Heart right ventricle (tissue), 16 donors: Measurements from ENCODE around the gene DESI2. TPM values are rescaled to one million over a fixed set of nuclear protein-coding genes. Genes with fewer than 3 reads are reported as not detected.
"Not testable (repeated sequence)": the region's sequence is repeated elsewhere in the genome, so short reads cannot be mapped to it uniquely, and the experiment has no call there.

Experiments used
- ATAC-seq, 8 donors: fragments of 200-7000 bp; cut with Tn5 transposase; one replicate each; pipeline ENCODE4 v1.9.1; 2020; ENCODE audit warnings: mild to moderate bottlenecking in 8 of 8, moderate library complexity in 8 of 8, moderate number of reproducible peaks in 1 of 8
- DNase-seq, 2 donors: peaks; one replicate each; pipeline ENCODE4 v3.0.0-alpha.2; 2020
- H3K27ac ChIP-seq, 10 donors: fragments of 200-600 bp; sonication (generic) in 2 of 10; one replicate each; pipeline versions ENCODE4 v1.5.0 to v1.8.0; 2020 to 2022; ENCODE audit warnings: mild to moderate bottlenecking in 3 of 10
- H3K27me3 ChIP-seq, 7 donors: fragments of 200-600 bp; one replicate each; pipeline ENCODE4 v1.8.0; 2021 to 2022; ENCODE audit warnings: mild to moderate bottlenecking in 2 of 7
- H3K36me3 ChIP-seq, 9 donors: fragments of 200-600 bp; sonication (generic) in 1 of 9; one replicate each; pipeline versions ENCODE4 v1.5.0 to v1.8.0; 2020 to 2022; ENCODE audit warnings: mild to moderate bottlenecking in 2 of 9
- H3K4me1 ChIP-seq, 9 donors: fragments of 200-600 bp; sonication (generic) in 1 of 9; one replicate each; pipeline versions ENCODE4 v1.5.0 to v1.8.0; 2020 to 2022; ENCODE audit warnings: mild to moderate bottlenecking in 4 of 9
- H3K4me3 ChIP-seq, 10 donors: fragments of 200-600 bp; sonication (generic) in 2 of 10; one replicate each; pipeline versions ENCODE4 v1.5.0 to v1.8.0; 2020 to 2022; ENCODE audit warnings: mild to moderate bottlenecking in 7 of 10, moderate library complexity in 2 of 10
- H3K9me3 ChIP-seq, 11 donors: fragments of 200-600 bp in 10 of 11; sonication (generic) in 2 of 11; one replicate each; pipeline versions ENCODE4 v1.5.0 to v1.8.0; 2013 to 2022; ENCODE audit warnings: mild to moderate bottlenecking in 2 of 11, control low read depth in 1 of 11, moderate library complexity in 1 of 11
- WGBS, 2 donors: extraction: QIAGEN DNeasy Blood & Tissue Kit; methylation state at CpG; one replicate each; pipeline ENCODE4 v1.1.7; 2013; ENCODE audit warnings: inconsistent platforms in 1 of 2; 5-methylcytosine and 5-hydroxymethylcytosine counted together
- intact Hi-C, 10 donors: fragments of 100-400 bp; cut with DNase I; formaldehyde crosslinking; loops; one replicate each; pipeline versions ENCODE4 v1.11.1 to v1.14.2; 2022
- polyA plus RNA-seq, 2 donors: library from polyadenylated mRNA; stranded (reverse); fragments of 200-250 nt; gene quantifications; one replicate each; pipeline ENCODE4 v1.2.3, GENCODE V29; 2013
- total RNA-seq, 10 donors: library from RNA; stranded (reverse); fragmentation: NEBNext Ultra II Directional in 3 of 10; extraction: Animal tissue kit (Norgen Biotek cat#: 25700) in 3 of 10; gene quantifications; one replicate each; pipeline versions ENCODE4 v1.2.1 to v1.2.4, GENCODE V29; 2021 to 2023
- TF ChIP-seq, protein P1 (sequence below), 9 donors: fragments of 200-600 bp; sonication (generic) in 2 of 9; IDR thresholded peaks; one replicate each; pipeline versions ENCODE4 v1.5.0 to v1.8.0; 2021 to 2022; ENCODE audit warnings: antibody characterized with exemption in 9 of 9, mild to moderate bottlenecking in 5 of 9, moderate library complexity in 1 of 9
- donor health status: Arrhythmogenic right ventricular cardiomyopathy.
- donor health status: ischemic (EF 13 %, LVEDD 7.1; RV severe dilation, severe dysfunction).
- donor health status: healthy with polysubstance abuse.
- donor health status: DM: no; HTN: yes; CAD: no.
- donor health status: DM: no; HTN: no; CAD: no.
- donor health status: ischemic (EF 25% LVEDD 6.9; RV normal size, moderate dysfunction).
- donor health status: ischemic (EF 25% LVEDD 5.7; RV mildly dilated, moderate dysfunction).
- donor health status: healthy.
- donor health status: DM: yes; HTN: yes; CAD: no.
- donor health status: Ischemic cardiomyopathy.
- donor health status: ischemic (EF 35%, LVEDD 5.7; RV mildly dilated, moderate dysfunction).
- donor health status: nonischemic (EF 11% LVEDD 7.7; RV severe dilation, severe dysfunction).
- donor health status: DM: yes; HTN: yes; CAD: no.
- donor health status: PGD.
- donor health status: ischemic (EF 29% LVEDD 5.4; RV normal size, mild dysfunction).
- donor health status: nonischemic (EF 23%, LVEDD 6.1; RV moderate dilation, normal function).

DESI2 gene
- total and polyA plus RNA-seq, 12 donors: 11.7 to 24.0 (median 20.5) TPM

DNA sequence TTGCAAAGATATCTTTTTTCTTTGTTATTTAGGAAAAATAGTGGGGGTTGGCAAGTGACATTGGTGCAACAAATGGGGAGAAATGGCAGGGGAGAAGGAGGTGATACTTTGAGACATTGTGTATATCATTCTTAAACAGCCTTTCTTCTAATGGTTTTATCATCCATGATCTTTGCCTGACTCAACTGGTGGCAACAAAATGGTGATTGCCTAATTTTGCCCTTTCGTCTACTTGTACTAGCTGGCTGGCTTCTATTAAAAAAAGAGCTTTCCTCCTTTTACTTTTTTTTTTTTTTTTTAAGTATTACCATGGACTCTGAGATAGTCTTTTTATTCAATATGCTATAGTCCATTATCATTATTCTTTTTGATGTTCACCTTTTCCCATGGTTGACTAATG, 27.7 kb downstream of the DESI2 start:
- Histone ChIP-seq H3K4me1 (peaks cover 0 to 49% (median 21%) of the 10 kb centered on the region in 9 donors), H3K36me3 (peaks cover 0 to 16% (median 0%) of the 10 kb centered on the region in 9 donors), H3K27ac (no peak overlapping the region), H3K9me3 (no peaks in the 10 kb centered on the region), H3K4me3 (no peak overlapping the region), H3K27me3 (no peaks in the 10 kb centered on the region)
- ATAC-seq (no peak), DNase-seq (no peak)
- whole genome bisulfite sequencing, 2 donors: 91 to 96% methylated on average over 1 of the region's 1 CpG
- intact Hi-C loops: loop anchor here in 1 of 10 donors (5.0 kb wide), 1 partner anchor 123 kb away; no protein-coding TSS in a partner anchor
- TF ChIP-seq, protein P1, sequence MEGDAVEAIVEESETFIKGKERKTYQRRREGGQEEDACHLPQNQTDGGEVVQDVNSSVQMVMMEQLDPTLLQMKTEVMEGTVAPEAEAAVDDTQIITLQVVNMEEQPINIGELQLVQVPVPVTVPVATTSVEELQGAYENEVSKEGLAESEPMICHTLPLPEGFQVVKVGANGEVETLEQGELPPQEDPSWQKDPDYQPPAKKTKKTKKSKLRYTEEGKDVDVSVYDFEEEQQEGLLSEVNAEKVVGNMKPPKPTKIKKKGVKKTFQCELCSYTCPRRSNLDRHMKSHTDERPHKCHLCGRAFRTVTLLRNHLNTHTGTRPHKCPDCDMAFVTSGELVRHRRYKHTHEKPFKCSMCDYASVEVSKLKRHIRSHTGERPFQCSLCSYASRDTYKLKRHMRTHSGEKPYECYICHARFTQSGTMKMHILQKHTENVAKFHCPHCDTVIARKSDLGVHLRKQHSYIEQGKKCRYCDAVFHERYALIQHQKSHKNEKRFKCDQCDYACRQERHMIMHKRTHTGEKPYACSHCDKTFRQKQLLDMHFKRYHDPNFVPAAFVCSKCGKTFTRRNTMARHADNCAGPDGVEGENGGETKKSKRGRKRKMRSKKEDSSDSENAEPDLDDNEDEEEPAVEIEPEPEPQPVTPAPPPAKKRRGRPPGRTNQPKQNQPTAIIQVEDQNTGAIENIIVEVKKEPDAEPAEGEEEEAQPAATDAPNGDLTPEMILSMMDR (IDR thresholded peaks at IDR 0.05): no peak

DNA sequence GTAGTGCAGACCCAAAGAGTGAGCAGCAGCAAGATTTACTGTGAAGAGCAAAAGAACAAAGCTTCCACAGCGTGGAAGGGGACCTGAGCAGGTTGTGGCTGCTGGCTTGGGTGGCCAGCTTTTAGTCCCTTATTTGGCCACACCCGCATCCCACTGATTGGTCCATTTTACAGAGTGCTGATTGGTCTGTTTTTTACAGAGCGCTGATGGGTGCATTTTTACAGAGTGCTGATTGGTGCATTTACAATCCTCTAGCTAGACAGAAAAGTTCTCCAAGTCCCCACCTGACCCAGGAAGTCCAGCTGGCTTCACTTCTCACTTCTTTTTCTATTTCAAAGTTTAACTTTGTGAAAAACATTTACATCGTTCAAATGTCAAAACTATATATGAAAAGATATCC, 29.2 kb downstream of the DESI2 start:
- not testable (repeated sequence) for H3K9me3 ChIP-seq, H3K4me3 ChIP-seq, H3K27ac ChIP-seq, H3K27me3 ChIP-seq, DNase-seq, ATAC-seq
- H3K4me1 ChIP-seq: peaks cover 0 to 48% (median 21%) of the 10 kb centered on the region in 9 donors
- 97% methylated on average over 4 of the region's 4 CpGs for WGBS, 2 donors
- H3K36me3 ChIP-seq: peaks cover 0 to 26% (median 3%) of the 10 kb centered on the region in 9 donors
- intact Hi-C loops: loop anchor here in 1 of 10 donors (5.0 kb wide), 1 partner anchor 125 kb away; no protein-coding TSS in a partner anchor

DNA sequence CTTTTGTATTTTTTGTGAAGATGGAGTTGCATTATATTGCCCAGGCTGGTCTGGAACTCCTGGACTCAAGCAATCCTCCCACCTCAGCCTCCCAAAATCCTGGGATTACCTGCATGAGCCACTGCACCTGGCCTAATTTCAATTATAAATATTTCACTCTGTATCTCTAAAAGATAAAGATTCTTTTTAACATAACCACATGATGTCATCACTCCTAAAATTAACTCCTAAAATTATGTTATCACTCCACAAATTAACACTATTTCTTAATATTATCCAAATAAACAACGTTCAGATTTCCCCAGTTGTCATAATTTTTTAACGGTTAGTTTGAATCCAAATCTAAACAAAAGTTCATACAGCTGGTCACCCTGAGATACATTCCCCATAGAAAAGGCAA, 43.0 kb downstream of the DESI2 start:
- Histone ChIP-seq H3K27me3 (no peaks in the 10 kb centered on the region), H3K4me3 (no peak overlapping the region), H3K9me3 (peaks cover 0 to 13% (median 2%) of the 10 kb centered on the region in 11 donors), H3K4me1 (no peaks in the 10 kb centered on the region), H3K27ac (no peak overlapping the region), H3K36me3 (peaks cover 0 to 99% (median 39%) of the 10 kb centered on the region in 9 donors)
- TF ChIP-seq, protein P1 (IDR thresholded peaks at IDR 0.05): no peak
- whole genome bisulfite sequencing, 2 donors: 94% methylated on average over 2 of the region's 2 CpGs
- ATAC-seq (no peak), DNase-seq (no peak)
- intact Hi-C loops: no loop called here

DNA sequence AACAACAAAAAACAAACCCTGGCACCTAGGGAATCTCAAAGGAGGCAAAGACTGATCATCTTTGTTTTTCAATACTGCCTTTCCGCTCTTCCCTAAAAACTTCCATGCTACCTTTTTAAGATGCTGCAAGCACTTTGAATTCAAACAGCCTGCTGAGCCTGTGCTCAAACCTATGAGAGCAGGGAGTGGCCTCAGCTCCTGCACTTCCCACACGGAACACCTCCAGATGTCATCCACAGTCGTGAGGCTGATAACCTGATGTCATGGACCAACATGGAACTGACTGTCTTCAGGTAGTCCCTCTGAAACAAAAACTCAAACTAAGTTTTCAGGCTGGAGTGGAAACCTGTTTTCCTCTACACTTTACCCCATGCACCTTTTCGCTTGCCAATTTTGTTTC, 46.8 kb downstream of the DESI2 start:
- H3K36me3 ChIP-seq: peaks cover 0 to 83% (median 25%) of the 10 kb centered on the region in 9 donors
- TF ChIP-seq, protein P1 (IDR thresholded peaks at IDR 0.05): no peak
- intact Hi-C loops: no loop called here
- H3K9me3 ChIP-seq: peaks cover 0 to 14% (median 2%) of the 10 kb centered on the region in 11 donors
- peaks cover 0 to under 1% (median 0%) of the 10 kb centered on the region in 9 donors for H3K4me1 ChIP-seq
- ATAC-seq (no peak), DNase-seq (no peak)
- no peak overlapping the region for H3K27ac ChIP-seq
- no peak overlapping the region for H3K4me3 ChIP-seq
- WGBS, 2 donors: 95% methylated on average over 4 of the region's 4 CpGs
- no peaks in the 10 kb centered on the region for H3K27me3 ChIP-seq

DNA sequence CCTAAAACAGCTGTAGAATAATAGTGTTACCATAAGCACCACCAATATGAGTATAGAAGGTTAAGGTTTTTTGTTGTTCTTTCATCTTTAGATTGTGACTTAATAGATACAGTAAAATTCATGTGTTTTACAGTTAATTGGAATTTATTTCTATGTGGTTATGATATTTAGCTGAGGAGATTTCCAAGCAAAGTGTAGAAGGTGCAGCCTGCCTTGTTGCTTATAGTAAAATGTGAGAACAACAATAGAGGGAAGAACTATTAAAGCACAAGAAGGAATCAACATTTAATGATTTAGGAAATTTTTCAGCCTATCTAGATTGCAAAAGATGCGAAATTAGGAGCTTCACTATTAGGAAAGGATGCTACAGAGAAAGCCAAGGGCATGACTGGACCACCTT, 47.9 kb downstream of the DESI2 start:
- ATAC-seq (no peak), DNase-seq (no peak)
- Histone ChIP-seq H3K9me3 (peaks cover 0 to 14% (median 2%) of the 10 kb centered on the region in 11 donors), H3K36me3 (peaks cover 0 to 84% (median 20%) of the 10 kb centered on the region in 9 donors), H3K27me3 (no peaks in the 10 kb centered on the region), H3K4me1 (peaks cover 0 to 10% (median 0%) of the 10 kb centered on the region in 9 donors), H3K4me3 (no peak overlapping the region), H3K27ac (no peak overlapping the region)
- TF ChIP-seq, protein P1 (IDR thresholded peaks at IDR 0.05): no peak
- intact Hi-C loops: no loop called here
- WGBS, 2 donors: 100% methylated on average over 1 of the region's 1 CpG
